CD4-positive, alpha-beta T cell (primary cell): Measurements from ENCODE around the gene ZCCHC7. TPM values are rescaled to one million over a fixed set of nuclear protein-coding genes. Genes with fewer than 3 reads are reported as not detected.
A peak's percentile ranks its signal among the peaks of the same experiment; 100 is the strongest.
"Not testable (repeated sequence)": the region's sequence is repeated elsewhere in the genome, so short reads cannot be mapped to it uniquely, and the experiment has no call there.

Experiments
- ATAC-seq: fragments of 200-7000 bp; cut with Tn5 transposase; one replicate; pipeline ENCODE4 v1.10.0; 2022; ENCODE audit warnings: mild to moderate bottlenecking; ENCODE audit not compliant: poor library complexity
- CTCF ChIA-PET: fragments of 350-600 bp; sonication (Branson Sonifier 250); formaldehyde crosslinking; loops from one replicate; lab custom pipeline; 2021; ENCODE audit warnings: antibody characterized with exemption, inconsistent platforms; lab: Charles Lee
- POLR2A ChIA-PET: fragments of 350-600 bp; sonication (Branson Sonifier 250); formaldehyde crosslinking; loops from one replicate; lab custom pipeline; 2021; ENCODE audit warnings: antibody characterized with exemption, inconsistent platforms; lab: Charles Lee
- DNase-seq, 14 experiments: peaks; one replicate each; pipeline ENCODE4 v3.0.0-alpha.2; 2013 to 2020; ENCODE audit warnings: mixed read lengths in 2 of 14
- H3K27ac ChIP-seq, 2 donors: one replicate each; pipeline versions ENCODE4 v1.5.1 to v1.7.0; 2013; ENCODE audit warnings: low read length in 2 of 2, low read depth in 1 of 2, mild to moderate bottlenecking in 1 of 2
- H3K27me3 ChIP-seq, 2 experiments: 1 replicate in 1 of 2; 2 replicates in 1 of 2; pipeline versions ENCODE4 v1.6.1 to v1.7.0; 2013; ENCODE audit warnings: low read length in 2 of 2, control low read depth in 1 of 2, mild to moderate bottlenecking in 1 of 2, moderate library complexity in 1 of 2; ENCODE audit not compliant: insufficient read depth in 2 of 2, control insufficient read depth in 1 of 2
- H3K36me3 ChIP-seq: one replicate; pipeline ENCODE4 v1.6.1; 2013; ENCODE audit warnings: low read length, control low read depth; ENCODE audit not compliant: insufficient read depth
- H3K4me1 ChIP-seq: one replicate; pipeline ENCODE4 v1.6.1; 2013; ENCODE audit warnings: low read length, control low read depth; ENCODE audit not compliant: insufficient read depth
- H3K4me3 ChIP-seq: one replicate; pipeline ENCODE4 v1.5.1; 2013; ENCODE audit warnings: mild to moderate bottlenecking, low read length, moderate library complexity
- H3K9me3 ChIP-seq, 2 experiments: 1 replicate in 1 of 2; 2 replicates in 1 of 2; pipeline versions ENCODE4 v1.6.1 to v1.7.0; 2013; ENCODE audit warnings: low read length in 2 of 2, mild to moderate bottlenecking in 2 of 2, control low read depth in 1 of 2, moderate library complexity in 1 of 2; ENCODE audit not compliant: control insufficient read depth in 1 of 2, insufficient read depth in 1 of 2
- H3K27ac Mint-ChIP-seq: one replicate; pipeline ENCODE4 v1.8.0; 2020; ENCODE audit warnings: mixed read lengths
- H3K27me3 Mint-ChIP-seq: one replicate; pipeline ENCODE4 v1.8.0; 2021; ENCODE audit warnings: mixed read lengths
- H3K36me3 Mint-ChIP-seq: one replicate; pipeline ENCODE4 v1.8.0; 2021; ENCODE audit warnings: low read depth, mixed read lengths
- H3K4me1 Mint-ChIP-seq: one replicate; pipeline ENCODE4 v1.8.0; 2021; ENCODE audit warnings: low read depth, mixed read lengths
- H3K4me3 Mint-ChIP-seq: one replicate; pipeline ENCODE4 v1.8.0; 2020; ENCODE audit warnings: mild to moderate bottlenecking, mixed read lengths
- H3K9me3 Mint-ChIP-seq: one replicate; pipeline ENCODE4 v1.8.0; 2020; ENCODE audit warnings: mixed read lengths
- intact Hi-C, 2 experiments: fragments of 100-400 bp; cut with DNase I in 1 of 2; cut with micrococcal nuclease in 1 of 2; formaldehyde crosslinking; loops; one replicate each; pipeline versions ENCODE4 v1.15.1 to v1.9.0; 2023 to 2025; cut with DNase I, micrococcal nuclease
- total RNA-seq, 174 experiments: library from RNA in 2 of 174; stranded (reverse) in 2 of 174; gene quantifications; one replicate each; pipeline ENCODE4 v1.2.3 and lab custom pipeline; 2021 to 2026
- TF ChIP-seq, protein P1 (sequence below): fragments of 200-600 bp; IDR thresholded peaks from one replicate; pipeline ENCODE4 v1.8.0; 2022; ENCODE audit warnings: antibody characterized with exemption, mild to moderate bottlenecking

The ZCCHC7 gene
- total RNA-seq, 2 experiments from 2014 or later: 40.7 to 41.0 TPM

DNA sequence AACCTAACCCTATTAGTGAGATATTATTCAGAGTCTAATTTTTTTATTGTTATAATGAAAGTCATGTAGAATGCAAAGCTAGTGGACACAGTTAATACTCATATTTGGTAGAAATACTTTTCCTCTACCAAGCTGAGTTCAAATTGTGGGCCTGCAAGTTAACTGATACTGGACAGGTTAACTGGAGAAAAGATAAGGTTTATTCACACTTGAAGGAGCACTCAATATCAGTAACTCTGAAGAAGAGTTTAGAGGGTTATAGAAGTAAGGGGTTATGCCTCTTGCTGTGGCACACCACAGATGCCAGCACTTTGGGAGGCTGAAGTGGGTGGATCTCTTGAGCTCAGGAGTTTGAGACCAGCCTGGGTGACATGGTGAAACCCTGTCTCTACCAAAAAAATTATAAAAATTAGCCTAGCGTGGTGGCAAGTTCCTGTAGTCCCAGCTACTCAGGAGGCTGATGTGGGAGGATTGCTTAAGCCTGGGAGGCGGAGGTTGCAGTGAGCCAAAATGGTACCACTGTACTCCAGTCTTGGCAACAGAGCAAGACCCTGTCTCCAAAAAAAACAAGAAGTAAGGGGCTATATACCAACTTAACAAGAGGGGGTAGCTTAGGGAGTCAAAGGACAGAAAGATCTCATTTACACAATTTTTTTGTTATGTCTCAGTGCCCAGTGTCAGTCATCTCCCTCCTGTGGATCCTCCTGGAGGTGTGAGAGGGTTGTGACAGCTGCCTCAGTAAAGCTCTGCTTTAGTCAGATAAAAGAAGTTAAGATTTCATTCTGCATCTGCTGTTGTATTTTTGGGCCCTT is 180.9 kb downstream of the ZCCHC7 start:
- Mint-ChIP-seq H3K27ac (peak overlapping the region; percentile 42), H3K27me3 (no peaks in the 10 kb centered on the region), H3K4me1 (peaks cover 64% of the 10 kb centered on the region), H3K36me3 (peaks cover 34% of the 10 kb centered on the region), H3K9me3 (no peaks in the 10 kb centered on the region), H3K4me3 (peak overlapping the region; percentile 49)
- peak in 1 of 14 experiments; percentile 12 for DNase-seq
- H3K27ac ChIP-seq: no peak overlapping the region
- H3K4me3 ChIP-seq: no peak overlapping the region
- ChIA-PET POLR2A (interaction anchor here (1.5 to 2.2 kb wide), 2 partner anchors 181 to 221 kb away, joined by 7 read pairs; partner anchors contain the start of gene ZCCHC7), CTCF (interaction anchor here (1.0 kb wide), 1 partner anchor 305 kb away, joined by 4 read pairs; no protein-coding TSS in a partner anchor)
- H3K36me3 ChIP-seq: peaks cover 8% of the 10 kb centered on the region
- intact Hi-C loops: no loop called here
- H3K27me3 ChIP-seq: no peaks in the 10 kb centered on the region
- peak; percentile 51 for ATAC-seq
- TF ChIP-seq, protein P1, sequence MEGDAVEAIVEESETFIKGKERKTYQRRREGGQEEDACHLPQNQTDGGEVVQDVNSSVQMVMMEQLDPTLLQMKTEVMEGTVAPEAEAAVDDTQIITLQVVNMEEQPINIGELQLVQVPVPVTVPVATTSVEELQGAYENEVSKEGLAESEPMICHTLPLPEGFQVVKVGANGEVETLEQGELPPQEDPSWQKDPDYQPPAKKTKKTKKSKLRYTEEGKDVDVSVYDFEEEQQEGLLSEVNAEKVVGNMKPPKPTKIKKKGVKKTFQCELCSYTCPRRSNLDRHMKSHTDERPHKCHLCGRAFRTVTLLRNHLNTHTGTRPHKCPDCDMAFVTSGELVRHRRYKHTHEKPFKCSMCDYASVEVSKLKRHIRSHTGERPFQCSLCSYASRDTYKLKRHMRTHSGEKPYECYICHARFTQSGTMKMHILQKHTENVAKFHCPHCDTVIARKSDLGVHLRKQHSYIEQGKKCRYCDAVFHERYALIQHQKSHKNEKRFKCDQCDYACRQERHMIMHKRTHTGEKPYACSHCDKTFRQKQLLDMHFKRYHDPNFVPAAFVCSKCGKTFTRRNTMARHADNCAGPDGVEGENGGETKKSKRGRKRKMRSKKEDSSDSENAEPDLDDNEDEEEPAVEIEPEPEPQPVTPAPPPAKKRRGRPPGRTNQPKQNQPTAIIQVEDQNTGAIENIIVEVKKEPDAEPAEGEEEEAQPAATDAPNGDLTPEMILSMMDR: no peak
- peaks cover 17% of the 10 kb centered on the region for H3K4me1 ChIP-seq
- H3K9me3 ChIP-seq: no peaks in the 10 kb centered on the region

DNA sequence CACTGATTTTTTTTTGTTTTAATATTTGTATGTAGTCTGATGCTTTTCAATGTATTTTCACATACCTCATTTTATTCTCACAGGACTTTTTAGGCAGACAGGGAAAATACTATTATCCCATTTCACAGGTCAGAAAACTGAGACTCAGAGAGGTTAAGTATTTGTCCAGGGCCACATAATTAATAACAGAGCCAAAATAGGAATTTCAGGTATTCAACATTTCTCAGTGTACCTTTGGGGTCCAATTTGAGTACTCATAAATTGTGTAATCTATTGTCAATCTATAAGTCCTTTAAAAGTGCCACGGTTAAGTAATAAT is 181.4 kb downstream of the ZCCHC7 start:
- Histone ChIP-seq H3K9me3 (no peaks in the 10 kb centered on the region), H3K27me3 (no peaks in the 10 kb centered on the region), H3K36me3 (peaks cover 8% of the 10 kb centered on the region), H3K4me1 (peaks cover 17% of the 10 kb centered on the region), H3K27ac (no peak overlapping the region), H3K4me3 (no peak overlapping the region)
- ATAC-seq (no peak), DNase-seq (no peak)
- H3K4me3 Mint-ChIP-seq: peak overlapping the region; percentile 49
- no peaks in the 10 kb centered on the region for H3K9me3 Mint-ChIP-seq
- ChIA-PET POLR2A (interaction anchor here (1.0 to 1.6 kb wide), 8 partner anchors 18 to 265 kb away, joined by 3 to 7 read pairs (median 4); partner anchors contain the start of gene ZCCHC7), CTCF (interaction anchor here (1.0 kb wide), 1 partner anchor 306 kb away, joined by 4 read pairs; no protein-coding TSS in a partner anchor)
- H3K27me3 Mint-ChIP-seq: no peaks in the 10 kb centered on the region
- H3K27ac Mint-ChIP-seq: peak overlapping the region; percentile 42
- H3K4me1 Mint-ChIP-seq: peaks cover 59% of the 10 kb centered on the region
- TF ChIP-seq, protein P1: no peak
- intact Hi-C loops: no loop called here
- peaks cover 34% of the 10 kb centered on the region for H3K36me3 Mint-ChIP-seq

DNA sequence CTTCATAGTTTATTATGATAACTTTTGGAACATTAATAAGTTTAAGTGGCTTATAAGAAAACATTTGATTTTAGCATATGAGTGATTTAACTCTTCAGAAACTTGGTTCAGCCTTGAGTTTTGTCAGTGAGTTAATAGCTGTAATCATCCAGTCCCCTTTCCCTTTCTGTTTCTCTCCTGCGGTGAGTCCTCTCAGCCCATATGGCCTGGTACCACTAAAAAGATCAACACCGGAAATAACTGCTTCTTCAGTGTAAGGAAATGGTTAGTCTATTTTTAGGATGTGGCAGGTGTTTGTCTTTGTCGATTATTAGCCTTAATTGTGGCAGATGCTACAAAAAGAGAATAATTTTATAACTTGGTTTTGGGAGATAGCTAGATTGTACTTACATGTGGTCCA is 181.9 kb downstream of the ZCCHC7 start:
- Mint-ChIP-seq H3K36me3 (peaks cover 38% of the 10 kb centered on the region), H3K4me3 (peak overlapping the region; percentile 49), H3K27ac (peak overlapping the region; percentile 42), H3K9me3 (no peaks in the 10 kb centered on the region), H3K27me3 (no peaks in the 10 kb centered on the region), H3K4me1 (peaks cover 59% of the 10 kb centered on the region)
- TF ChIP-seq, protein P1: no peak
- Histone ChIP-seq H3K36me3 (peaks cover 8% of the 10 kb centered on the region), H3K27ac (no peak overlapping the region), H3K4me3 (peak overlapping the region; percentile 3), H3K9me3 (no peaks in the 10 kb centered on the region), H3K27me3 (no peaks in the 10 kb centered on the region), H3K4me1 (peaks cover 17% of the 10 kb centered on the region)
- CTCF ChIA-PET: no interaction called here
- peak; percentile 93 for ATAC-seq
- peak in 5 of 14 experiments; percentile 8 to 90 (median 61) for DNase-seq
- POLR2A ChIA-PET: interaction anchor here (0.7 to 1.6 kb wide), 10 partner anchors 18 to 265 kb away, joined by 3 to 7 read pairs (median 4); partner anchors contain the start of gene ZCCHC7
- intact Hi-C loops: no loop called here

DNA sequence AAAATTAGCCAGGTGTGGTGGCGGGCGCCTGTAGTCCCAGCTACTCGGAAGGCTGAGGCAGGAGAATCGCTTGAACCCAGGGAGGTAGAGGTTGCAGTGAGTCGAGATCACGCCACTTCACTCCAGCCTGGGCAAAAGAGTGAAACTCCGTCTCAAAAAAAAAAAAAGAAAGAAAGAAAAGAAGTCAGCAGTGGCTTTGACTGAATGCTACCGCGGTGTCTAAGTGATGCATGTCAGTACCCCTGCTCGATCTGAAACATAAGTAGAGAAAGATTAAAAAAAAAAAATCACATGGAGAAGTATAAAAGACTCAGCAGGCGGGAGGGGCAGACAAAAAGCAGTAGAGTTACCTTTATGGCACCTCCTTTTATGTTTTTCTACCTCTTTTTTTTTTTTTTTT is 182.9 kb downstream of the ZCCHC7 start:
- ATAC-seq, H3K27ac Mint-ChIP-seq, intact Hi-C loops, H3K9me3 ChIP-seq, H3K9me3 Mint-ChIP-seq, H3K4me3 ChIP-seq, H3K27ac ChIP-seq, H3K27me3 ChIP-seq, H3K27me3 Mint-ChIP-seq, H3K4me3 Mint-ChIP-seq: not testable (repeated sequence)
- POLR2A ChIA-PET: interaction anchor here (1.3 to 1.6 kb wide), 2 partner anchors 157 to 163 kb away, joined by 3 to 4 read pairs; no protein-coding TSS in a partner anchor
- H3K36me3 ChIP-seq: peaks cover 11% of the 10 kb centered on the region
- peak in 1 of 14 experiments; percentile 5 for DNase-seq
- CTCF ChIA-PET: interaction anchor here (0.6 kb wide), 1 partner anchor 84 kb away, joined by 3 read pairs; no protein-coding TSS in a partner anchor
- Mint-ChIP-seq H3K4me1 (peaks cover 52% of the 10 kb centered on the region), H3K36me3 (peaks cover 44% of the 10 kb centered on the region)
- H3K4me1 ChIP-seq: peaks cover 17% of the 10 kb centered on the region
